Kidney capillary endothelial cell (primary cell): ENCODE data around the gene ZC3H7A.
A peak's percentile ranks its signal among the peaks of the same experiment; 100 is the strongest.
"Not testable (repeated sequence)": the region's sequence is repeated elsewhere in the genome, so short reads cannot be mapped to it uniquely, and the experiment has no call there.

Experiments used
- DNase-seq: peaks from one replicate; pipeline ENCODE4 v3.0.0-alpha.2; 2018; ENCODE audit warnings: low spot score

ZC3H7A gene

DNA sequence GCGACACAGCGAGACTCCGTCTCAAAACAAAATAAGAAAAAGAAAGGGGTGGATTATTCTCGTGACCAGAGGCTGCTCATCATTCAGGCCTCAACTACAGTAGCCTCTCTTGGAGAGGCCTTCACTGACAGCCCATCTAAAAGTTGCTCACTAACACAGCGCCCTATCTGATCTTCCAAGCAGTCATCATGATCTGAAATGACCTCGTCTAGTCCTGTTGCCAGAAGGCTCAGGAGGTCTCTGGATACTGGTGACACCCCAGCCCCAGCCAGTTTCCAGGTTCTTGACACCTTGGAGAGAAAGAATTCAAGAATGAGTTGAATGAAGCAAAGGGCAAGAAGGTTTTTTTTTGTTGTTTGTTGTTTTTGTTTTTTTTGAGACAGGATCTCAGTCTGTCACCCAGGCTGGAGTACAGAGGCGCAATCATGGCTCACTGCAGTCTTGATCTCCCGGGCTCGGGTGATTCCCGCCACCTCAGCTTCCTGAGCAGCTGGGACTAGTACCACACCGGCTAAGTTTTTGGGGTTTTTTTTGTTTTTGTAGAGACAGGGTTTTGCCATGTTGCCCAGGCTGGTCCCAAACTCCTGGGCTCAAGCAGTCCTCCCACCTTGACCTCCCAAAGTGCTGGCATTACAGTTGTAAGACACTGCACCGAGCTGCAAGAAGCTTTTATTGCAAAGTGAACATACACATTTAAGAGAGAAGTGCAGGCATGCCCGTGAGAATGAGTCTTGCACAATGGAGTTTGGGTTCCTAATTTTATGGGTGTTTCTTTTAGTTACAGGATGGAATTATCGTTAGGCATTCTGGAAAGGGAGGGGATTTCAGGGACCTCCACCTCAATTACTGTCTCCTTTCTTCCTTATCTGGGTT, 2.7 kb upstream of the ZC3H7A start:
- no peak for DNase-seq

DNA sequence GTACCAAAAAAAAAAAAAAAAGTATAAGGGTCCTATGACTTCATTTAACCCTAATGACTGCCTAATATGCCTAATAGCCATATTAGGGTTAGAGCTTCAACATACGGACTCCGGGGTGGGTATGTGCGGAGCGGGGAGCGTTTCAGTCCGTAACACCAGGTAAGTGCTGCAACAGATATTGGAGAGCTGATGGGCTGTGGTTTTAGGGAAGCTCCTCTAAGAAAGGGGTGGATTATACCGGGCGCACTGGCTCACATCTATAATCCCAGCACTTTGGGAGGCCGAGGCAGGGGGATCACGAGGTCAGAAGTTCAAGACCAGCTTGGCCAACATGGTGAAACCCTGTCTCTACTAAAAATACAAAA, 1.9 kb upstream of the ZC3H7A start:
- no peak for DNase-seq

DNA sequence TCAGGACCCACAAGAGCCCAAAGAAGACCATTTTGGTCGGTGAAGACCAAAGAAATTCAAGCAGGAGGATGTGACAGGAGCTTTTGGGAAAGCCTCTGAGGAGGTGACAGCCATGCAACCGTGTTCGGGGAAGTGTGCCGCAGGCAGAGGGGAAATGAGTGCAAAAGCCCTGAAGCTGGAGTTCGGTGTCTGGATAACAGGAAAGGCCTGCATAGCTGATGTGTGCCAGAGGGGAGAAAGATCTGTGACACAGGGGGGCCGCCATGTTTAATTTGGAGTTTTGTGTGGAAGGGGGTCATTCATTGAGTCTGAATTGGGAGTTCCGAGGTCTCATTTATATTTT, 870 bp upstream of the ZC3H7A start:
- peak; percentile 43 for DNase-seq

DNA sequence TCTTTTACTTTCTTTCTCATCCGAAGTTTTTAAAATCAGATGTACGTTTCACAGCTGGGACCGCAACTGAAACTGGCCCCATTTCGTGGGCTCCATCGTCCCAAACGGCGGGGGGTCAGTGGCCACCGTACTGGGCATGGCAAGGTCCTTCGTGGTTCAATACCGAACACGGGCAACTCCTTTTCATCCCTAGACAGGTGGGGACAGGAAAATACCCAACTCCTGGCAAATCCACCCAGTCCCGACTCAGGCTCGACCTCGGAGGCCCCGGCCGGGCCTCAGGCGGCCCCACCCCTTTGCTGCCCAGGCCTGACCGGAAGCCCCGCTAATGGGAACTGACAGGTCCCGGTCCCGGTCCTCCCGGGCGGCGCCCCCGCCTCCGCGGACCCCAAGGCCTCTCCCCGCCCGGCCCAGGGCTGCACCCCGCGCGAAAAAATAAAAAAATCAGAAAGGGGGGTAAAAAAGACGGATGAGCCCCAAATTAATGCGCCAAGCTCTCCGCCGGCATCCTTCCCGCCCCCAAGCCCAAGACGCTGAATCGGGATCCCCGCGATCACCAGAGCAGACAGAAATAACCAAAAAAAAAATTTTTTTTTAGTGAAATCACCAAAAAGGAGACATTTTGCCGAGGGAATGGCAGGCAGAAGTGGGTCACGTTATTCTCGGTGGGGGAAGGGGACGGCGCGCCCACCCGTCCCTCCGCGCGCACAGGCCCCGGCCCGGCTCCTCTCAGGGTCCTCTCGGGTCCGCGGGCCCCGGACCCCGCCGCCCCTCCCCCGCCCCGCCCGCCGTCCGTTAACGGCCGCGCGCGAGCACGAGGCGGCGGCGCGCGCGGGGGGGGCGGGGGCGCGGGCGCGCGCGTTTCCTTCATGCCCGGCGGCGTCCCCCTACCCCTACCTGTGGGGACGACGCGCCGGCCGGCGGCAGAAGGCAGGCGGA, 562 bp downstream of the ZC3H7A start:
- no peak for DNase-seq

DNA sequence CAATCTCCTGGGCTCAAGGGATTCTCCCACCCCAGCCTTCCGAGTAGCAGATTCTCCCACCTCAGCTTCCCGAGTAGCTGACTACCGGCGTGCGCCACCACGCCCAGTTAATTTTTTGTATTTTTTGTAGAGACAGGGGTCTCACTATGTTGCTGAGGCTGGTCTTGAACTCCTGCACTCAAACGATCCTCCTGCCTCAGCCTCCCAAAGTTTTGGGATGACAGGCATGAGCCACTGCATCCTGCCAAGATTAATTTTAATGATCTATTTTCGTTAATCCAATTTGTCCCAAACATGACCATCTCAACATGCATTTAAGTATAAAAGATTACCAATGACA, 1.2 kb downstream of the ZC3H7A start:
- DNase-seq = no peak

DNA sequence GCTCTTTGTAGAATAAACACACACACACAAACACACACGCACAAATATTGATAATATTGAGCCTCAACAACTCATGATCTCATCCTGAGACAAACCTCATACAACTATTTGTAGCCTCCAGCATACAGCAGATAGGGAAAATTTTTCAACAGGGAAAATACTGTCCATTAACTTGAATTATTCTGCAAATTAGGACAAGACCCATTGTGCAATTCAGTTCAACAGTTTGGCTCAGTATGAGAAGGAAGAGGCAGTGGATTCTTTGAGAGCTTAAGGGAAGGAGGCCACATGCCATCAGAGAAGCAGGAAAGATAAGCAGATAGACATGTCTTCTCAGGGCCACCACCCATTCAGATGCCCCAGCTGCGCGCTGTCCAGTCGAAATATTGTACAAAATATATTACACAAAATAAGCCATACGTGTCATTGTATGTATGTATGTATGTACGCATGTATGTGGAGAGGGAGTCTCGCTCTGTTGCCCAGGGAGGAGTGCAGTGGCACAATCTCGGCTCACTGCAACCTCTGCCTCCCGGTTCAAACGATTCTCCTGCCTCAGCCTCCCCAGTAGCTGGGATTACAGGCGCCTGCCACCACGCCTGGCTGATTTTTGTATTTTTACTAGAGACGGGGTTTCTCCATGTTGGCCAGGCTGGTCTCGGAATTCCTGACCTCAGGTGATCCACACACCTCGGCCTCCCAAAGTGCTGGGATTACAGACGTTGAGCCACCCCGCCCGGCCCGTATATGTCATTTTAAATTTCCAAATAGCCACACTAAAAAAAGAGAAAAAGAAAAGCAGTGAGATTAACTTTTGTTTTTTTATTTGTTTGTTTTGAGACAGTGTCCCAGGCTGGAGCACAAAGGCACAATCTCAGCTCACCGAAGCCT, 1.8 kb downstream of the ZC3H7A start:
- DNase-seq = no peak

DNA sequence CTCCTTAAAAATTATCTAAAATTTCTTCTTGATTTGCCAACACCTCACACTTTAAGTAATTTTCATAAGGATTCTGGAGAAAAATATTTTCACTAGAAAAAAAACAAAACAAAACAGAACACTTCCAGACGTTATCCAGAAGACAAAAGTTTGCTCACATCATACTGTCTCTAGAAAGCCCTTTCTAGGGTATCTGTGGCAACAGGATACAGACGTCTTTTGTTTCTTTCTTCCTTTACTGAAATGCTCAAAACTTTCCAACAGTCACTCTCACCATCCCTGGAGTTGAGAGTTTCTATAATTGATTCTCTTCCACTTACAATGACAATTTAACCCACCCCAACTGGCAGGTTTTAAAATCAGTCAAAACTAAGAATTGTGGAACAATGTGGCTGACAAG, 2.6 kb downstream of the ZC3H7A start:
- no peak for DNase-seq

DNA sequence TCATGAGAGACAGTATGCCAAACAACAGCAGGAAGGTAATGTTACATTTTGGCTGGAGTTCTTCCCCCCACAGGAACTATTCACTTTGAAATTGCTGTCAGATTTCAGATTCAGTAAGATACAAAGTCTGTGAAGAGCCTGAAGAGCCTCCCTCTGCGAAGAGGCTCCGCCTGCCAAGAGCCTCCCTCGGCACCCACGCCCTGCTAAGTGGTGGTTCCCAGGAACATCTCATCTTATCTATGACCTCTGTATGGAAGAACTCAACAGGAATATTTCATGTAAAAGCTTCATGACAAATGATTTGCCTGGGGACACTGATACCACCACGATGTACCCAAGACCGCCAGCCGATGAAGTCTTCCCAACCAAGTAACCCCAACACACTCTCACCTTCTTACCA, 3.2 kb downstream of the ZC3H7A start:
- no peak for DNase-seq

DNA sequence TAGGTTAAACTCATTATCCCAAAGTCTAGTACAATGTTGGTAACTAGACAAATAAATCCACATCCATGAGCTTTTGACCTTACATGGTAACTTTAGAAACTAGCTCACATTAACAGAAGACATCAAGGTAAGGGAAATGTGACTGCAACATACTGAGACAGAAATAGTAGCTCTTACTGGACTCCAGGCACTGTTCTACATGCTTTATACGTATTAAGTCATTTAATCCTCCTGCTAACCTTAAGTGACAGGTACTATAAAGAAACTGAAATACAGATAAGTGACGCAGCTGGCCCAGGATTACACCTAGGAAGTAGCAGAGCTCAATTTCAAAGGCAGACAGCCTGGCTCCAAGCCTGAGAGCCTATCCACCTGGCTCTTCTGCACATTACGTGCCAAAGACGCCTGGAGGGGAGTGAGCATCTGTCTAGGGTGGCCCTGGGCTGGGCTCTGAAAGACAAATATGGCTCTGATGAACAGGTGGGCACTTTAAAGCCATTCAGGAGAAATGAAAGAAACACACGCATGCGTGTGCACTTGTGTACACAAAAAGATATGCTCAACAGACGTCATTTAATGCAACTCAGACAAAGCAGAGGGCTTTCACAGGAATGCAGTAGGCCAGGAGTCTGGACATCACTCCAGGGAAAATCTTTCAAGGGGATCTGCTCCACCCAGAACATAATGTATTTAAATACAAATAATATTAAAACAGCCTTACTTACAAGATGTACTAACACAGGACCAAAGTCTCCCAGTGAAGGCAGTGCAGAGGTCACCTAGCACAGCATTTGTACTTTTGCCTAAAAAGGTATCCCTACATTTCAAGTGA, 4.4 kb downstream of the ZC3H7A start:
- DNase-seq = no peak

DNA sequence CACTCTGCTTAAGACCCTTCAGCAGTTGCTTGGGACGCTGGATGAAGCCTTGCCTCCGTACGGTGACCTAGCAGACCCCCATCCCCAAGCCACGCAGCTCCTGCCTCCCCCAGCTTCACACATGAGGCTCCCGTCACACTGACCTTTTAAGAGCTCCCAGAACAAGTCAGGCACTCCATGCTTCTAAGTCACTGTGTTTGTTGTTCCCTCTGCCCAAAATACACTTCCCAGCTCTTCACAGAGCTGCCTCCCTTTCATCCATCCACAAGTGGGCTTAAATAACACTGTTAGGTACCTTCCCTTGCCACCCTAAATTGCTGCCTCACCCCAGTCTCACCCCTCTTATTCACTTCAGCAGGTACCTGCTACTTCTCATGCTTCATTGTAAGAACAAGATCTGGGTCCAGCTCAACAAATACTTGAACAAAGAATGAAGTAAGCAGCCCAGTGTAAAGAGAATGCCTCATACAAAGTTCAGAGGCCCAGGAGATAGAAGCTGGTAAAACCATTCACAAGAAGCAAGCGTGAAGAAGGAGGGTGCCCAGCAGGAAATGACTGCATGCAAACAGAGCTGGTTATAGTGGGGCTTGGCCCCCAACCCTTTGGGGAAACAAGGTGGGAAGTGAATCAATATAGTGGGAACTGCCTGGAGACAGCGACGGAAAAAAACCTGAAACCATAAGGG, 5.8 kb downstream of the ZC3H7A start:
- DNase-seq = no peak

DNA sequence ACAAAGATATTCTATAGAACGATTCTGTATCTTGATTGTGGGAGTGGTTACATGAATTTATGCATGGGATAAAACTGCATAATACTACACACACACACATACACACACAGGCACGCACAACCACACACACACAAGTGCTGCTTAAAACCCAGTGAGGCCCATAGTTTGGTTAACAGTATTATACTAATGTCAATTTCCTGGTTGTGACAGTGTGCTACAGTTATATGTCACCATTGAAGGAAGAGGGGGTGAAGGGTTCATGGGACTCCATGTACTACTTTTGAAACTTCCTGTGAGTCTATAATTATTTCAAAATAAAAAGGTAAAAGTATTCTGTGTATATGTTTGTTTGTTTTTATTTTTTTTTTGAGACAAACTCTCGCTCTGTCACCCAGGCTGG, 8.1 kb downstream of the ZC3H7A start:
- DNase-seq = no peak

DNA sequence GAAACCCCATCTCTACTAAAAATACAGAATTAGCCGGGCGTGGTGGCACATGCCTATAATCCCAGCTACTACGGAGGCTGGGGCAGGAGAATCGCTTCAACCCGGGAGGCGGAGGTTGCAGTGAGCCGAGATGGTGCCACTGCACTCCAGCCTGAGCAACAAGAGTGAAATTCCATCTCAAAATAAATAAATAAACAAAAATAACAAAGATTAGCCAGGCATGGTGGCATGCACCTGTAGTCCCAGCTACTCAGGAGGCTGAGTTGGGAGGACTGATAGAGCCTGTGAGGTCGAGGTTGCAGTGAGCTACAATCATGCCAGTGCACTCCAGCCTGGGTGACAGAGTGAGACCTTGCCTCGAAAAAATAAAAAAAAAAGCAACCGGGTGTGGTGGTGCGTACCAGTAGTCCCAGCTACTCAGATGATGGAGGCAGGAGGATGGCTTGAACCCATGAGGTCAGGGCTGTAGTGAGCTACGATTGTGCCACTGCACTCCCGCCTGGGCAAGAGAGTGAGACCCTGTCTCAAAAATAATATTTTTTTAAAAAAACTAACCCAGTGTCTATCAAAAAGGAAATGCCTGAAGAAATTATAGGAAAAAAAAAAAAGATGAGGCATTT, 12.0 kb downstream of the ZC3H7A start:
- not testable (repeated sequence) for DNase-seq

DNA sequence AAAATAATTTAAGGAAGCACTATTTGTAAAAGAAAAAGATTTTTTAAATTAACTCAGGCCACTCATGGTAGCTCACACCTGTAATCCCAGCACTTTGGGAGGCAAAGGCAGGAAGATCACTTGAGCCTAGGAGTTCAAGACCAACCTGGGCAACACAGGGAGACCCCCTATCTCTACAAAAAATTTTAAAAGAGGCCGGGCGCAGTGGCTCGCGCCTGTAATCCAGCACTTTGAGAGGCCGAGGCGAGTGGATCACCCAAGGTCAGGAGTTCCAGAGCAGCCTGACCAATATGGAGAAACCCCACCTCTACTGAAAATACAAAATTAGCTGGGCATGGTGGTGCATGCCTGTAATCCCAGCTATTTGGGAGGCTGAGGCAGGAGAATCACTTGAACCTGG, 12.7 kb downstream of the ZC3H7A start:
- not testable (repeated sequence) for DNase-seq

DNA sequence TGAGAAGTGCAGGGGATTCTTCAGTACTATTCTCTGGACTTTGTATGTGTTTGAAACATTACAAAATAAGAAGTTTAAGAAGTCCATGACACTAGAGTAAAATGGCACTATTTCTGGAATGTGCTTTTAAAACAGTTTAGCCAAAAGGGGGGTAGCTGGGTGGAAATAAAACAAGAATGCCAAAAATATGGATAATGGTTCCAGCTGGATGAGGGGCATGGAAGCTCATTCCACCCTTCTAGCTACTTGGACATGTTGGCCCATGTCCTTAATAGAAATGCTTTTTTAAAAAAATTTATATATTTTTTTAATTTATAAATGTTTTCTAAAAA, 13.1 kb downstream of the ZC3H7A start:
- DNase-seq = no peak

DNA sequence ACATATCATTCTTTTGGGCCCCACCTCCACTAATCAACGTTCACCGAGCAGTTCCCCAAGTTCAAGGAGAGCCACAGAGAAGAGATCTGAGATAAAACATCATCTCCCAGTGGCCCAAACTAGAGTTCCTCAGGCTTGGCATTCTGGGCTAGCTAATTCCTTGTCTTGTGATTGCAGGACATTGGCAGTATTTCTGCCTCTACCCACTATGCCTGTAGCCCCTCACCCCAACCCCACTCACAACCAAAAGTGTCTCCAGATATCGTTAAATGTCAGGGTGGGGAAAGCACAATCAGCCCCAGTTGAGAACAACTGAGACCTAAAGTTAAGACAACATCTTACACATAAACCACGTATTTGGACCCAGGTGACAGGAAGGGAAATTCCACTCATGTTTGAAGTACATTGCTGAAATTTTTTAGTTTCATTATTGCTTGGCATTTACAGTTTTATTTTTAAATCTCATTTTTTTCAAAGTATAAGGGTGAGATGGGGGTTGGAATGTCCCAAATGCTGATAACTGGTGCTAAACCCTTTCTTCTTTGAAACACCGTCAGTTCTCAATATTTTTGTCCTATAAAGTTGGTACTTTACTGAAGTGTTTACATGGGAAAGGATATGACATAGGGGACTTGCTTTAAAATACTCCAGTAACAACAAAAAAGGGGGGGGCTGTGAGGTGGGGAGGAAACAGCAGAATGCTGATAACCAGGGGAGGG, 13.6 kb downstream of the ZC3H7A start:
- DNase-seq = peak; percentile 42

DNA sequence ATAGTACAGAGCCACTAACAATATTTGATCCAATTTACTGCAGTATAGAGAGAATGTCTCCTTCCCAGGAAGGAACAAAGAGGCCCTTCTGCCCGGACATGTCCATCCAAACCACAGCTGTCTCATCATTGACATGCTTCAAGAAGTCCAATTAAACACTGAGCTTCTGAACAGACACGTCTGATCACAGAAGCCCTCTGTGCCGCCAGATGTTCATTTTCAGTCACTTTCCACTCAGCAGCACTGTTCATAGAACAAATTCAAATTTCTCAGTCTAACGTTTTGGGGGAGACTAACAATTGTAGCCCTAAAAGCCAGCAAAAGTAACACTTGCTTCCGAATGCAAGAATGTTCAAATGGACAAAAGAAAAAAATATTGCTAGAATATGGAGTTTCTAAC, 15.3 kb downstream of the ZC3H7A start:
- DNase-seq = no peak

DNA sequence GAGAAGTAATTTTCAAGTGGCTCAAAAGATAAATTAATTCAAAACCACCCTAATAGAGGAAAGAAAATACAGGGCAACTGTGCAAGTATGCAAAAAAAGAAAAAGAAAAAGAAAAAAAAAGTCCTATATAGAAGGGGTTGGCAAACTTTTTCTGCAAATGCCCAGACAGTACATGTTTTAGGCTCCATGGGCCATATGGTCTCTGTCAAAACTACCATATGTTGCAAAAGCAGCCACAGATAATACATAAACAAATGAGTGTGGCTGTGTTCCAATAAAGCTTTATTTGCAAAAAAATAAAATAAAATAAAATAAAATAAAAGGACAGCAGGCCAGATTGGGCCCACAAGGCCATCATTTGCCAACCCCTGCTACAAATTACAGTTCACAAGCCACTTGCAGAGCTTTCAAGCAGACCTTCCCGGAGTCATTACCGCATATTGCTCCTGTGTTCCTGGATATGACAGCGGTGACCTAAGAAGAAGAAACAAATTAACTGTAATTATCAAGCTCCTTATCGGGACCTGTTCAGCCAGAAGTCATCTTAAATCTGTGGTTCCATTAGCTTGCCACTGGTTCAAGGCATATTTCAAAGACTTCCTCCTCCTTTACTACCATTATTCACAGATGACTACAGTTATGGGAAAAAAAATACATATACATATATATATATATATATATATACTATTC, 15.9 kb downstream of the ZC3H7A start:
- no peak for DNase-seq

DNA sequence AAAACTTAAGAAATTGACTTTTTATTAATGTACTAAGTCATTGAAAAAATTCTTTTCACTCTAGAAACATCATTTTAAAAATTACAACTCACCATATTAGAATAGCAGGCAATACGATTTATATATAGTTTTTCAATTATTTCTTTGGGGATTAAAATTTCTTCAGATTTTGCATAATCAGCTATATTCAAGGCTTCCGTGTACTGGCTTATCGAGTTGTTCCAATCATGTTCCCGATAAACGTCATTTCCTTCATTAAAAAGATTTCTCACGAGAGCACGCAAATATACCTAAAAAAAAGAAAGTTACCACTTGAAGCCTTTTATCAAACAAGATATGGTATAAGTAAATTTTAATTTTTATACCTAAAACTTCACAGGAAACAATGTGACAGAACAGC, 18.0 kb downstream of the ZC3H7A start:
- DNase-seq = no peak

DNA sequence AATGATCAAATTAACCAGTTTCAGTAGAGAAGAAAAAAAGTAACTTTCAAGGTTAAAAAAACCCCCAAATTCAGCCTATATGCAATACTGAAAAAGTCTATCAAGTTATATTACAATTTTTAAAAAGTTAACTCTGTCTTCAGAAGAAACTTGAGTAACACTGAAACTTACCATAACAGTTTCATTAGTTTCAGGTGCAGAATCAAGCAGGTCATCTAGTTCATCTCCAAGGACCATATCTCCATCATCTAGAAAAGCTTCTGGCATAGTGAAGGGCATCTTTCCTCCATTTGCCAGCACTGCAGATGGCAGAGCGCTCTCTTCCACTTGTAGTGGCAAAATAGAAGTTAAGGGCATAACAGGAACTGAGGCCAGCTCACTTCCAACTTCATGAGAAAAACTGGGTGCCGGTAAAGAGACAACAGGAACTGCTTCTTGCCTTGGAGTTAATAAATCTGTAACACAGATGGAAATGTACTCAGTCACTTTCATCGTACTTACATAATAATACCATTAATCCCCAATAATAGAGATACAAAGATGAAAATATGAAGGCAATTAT, 22.9 kb downstream of the ZC3H7A start:
- DNase-seq = no peak
